Immature natural killer cell (primary cell): ENCODE measurements around the gene FGGY. TPM values are rescaled to one million over a fixed set of nuclear protein-coding genes. Genes with fewer than 3 reads are reported as not detected.
A peak's percentile ranks its signal among the peaks of the same experiment; 100 is the strongest.
"Not testable (repeated sequence)": the region's sequence is repeated elsewhere in the genome, so short reads cannot be mapped to it uniquely, and the experiment has no call there.

ENCODE experiments used
- DNase-seq, 3 donors: peaks; one replicate each; pipeline ENCODE4 v3.0.0; 2022; ENCODE audit warnings: mixed read lengths in 1 of 3
- H3K27ac Mint-ChIP-seq, 6 donors: one replicate each; pipeline ENCODE4 v1.8.0; 2020; ENCODE audit warnings: mixed read lengths in 6 of 6, mild to moderate bottlenecking in 5 of 6, inconsistent platforms in 4 of 6, moderate library complexity in 3 of 6
- H3K27me3 Mint-ChIP-seq, 3 donors: one replicate each; pipeline ENCODE4 v1.8.0; 2020 to 2021; ENCODE audit warnings: low read depth in 3 of 3, mild to moderate bottlenecking in 3 of 3, mixed read lengths in 3 of 3, moderate library complexity in 3 of 3, inconsistent platforms in 1 of 3
- H3K36me3 Mint-ChIP-seq, 3 donors: one replicate each; pipeline ENCODE4 v1.8.0; 2020; ENCODE audit warnings: mixed read lengths in 3 of 3, inconsistent platforms in 2 of 3, mild to moderate bottlenecking in 2 of 3
- H3K4me1 Mint-ChIP-seq, 2 donors: one replicate each; pipeline ENCODE4 v1.8.0; 2020; ENCODE audit warnings: inconsistent platforms in 2 of 2, mild to moderate bottlenecking in 2 of 2, mixed read lengths in 2 of 2, moderate library complexity in 1 of 2
- H3K4me3 Mint-ChIP-seq, 5 donors: one replicate each; pipeline ENCODE4 v1.8.0; 2020; ENCODE audit warnings: mild to moderate bottlenecking in 5 of 5, mixed read lengths in 5 of 5, inconsistent platforms in 3 of 5, moderate library complexity in 3 of 5
- H3K9me3 Mint-ChIP-seq, 6 donors: one replicate each; pipeline ENCODE4 v1.8.0; 2020; ENCODE audit warnings: mild to moderate bottlenecking in 6 of 6, mixed read lengths in 6 of 6, inconsistent platforms in 4 of 6, moderate library complexity in 3 of 6
- polyA plus RNA-seq, 3 donors: library from polyadenylated mRNA; unstranded; fragments of 300-500 nt; fragmentation: Illumina TruSeq; gene quantifications; one replicate each; pipeline ENCODE4 v1.2.3, GENCODE V29; 2021

The FGGY gene
- polyA plus RNA-seq, 3 donors from 2014 or later = 4.0 to 8.4 (median 5.1) TPM

DNA sequence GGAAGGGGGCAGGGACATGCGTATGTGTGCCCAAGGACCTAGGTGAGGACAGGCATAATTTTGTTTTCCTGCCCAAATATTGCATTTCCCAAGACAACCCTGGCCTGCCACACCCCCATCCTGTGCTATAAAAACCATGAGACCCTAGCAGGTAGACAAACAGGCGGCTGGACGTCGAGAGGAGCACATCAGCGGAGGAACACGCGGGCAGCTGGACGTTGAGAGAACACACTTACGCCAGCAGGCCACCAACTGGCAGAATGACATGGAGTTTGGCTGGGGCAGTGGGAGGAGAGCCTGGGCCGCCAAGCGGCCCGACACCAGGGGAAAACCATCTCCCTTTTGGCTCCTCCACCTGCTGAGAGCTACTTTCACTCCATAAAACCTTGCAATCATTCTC is 3.0 kb upstream of the FGGY start:
- Mint-ChIP-seq H3K27ac (peak overlapping the region; percentile 83 to 96 (median 92)), H3K36me3 (no peaks in the 10 kb centered on the region), H3K4me3 (peak overlapping the region in 4 of 5 donors; percentile 49 to 71 (median 62)), H3K4me1 (peaks cover 82 to 84% of the 10 kb centered on the region in 2 donors), H3K27me3 (peaks cover 0 to 3% (median 0%) of the 10 kb centered on the region in 3 donors), H3K9me3 (no peaks in the 10 kb centered on the region)
- DNase-seq = no peak

- H3K36me3 Mint-ChIP-seq = no peaks in the 10 kb centered on the region
- H3K27ac Mint-ChIP-seq = peak overlapping the region in 5 of 6 donors; percentile 32 to 96 (median 80)
- H3K9me3 Mint-ChIP-seq = no peaks in the 10 kb centered on the region
- peaks cover 81 to 83% of the 10 kb centered on the region in 2 donors for H3K4me1 Mint-ChIP-seq
- DNase-seq = no peak
- H3K4me3 Mint-ChIP-seq = peak overlapping the region in 1 of 5 donors; percentile 12
- peaks cover 0 to 3% (median 0%) of the 10 kb centered on the region in 3 donors for H3K27me3 Mint-ChIP-seq
Measured at GRCh38 chr1:59294423-59294822, 2.5 kb upstream of the FGGY start.

DNA sequence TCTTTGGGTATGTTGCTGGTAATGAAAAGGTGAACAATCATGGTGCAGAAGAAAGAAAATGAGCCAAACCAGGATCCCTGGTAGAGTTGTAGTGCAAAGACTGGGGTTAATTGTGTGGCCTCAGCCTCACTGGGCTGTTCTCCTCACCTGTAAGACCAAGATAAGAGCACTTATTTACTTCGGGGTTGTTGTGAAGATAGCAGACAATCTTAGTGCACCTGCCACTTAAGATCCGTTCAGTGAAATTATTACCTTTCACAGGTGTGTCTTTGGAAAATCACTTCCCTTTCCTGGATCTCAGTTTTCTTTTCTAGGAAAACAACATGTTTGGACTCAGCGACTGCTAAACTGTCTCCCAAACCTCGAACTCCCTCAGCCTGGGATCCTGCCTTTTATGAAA is 1.3 kb upstream of the FGGY start:
- no peaks in the 10 kb centered on the region for H3K36me3 Mint-ChIP-seq

DNA sequence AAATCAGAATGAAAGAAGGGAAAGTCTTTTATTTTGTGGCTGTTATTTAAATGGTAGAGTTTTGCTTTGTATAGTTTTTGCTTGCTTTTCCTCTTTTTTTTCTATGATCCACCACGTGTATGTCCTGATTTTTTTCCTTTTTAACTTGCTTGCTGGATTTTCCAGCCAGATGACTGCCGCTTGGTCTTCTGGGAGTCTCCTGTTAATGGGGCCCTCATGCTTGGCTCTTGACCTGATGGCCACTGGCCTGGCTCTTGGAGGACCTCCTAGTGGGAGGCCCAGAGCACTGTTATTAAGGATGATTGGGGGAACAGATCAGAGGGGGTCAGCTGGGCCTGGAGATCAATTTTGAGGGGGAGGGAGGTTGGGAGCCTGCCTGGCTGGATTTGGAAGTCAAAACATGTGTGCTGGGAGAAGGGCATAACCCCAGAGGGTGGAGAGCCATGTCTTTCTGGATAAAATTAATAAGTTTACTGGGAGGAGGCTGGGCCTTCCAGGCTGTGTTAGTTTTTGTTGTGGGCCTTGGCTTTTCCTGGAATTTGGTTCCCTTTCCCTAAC is 1.2 kb downstream of the FGGY start:
- Mint-ChIP-seq H3K9me3 (no peaks in the 10 kb centered on the region), H3K4me3 (peak overlapping the region; percentile 34 to 92 (median 87)), H3K36me3 (peaks cover 4 to 6% (median 5%) of the 10 kb centered on the region in 3 donors), H3K4me1 (peaks cover 47 to 48% of the 10 kb centered on the region in 2 donors), H3K27me3 (peaks cover 0 to 3% (median 2%) of the 10 kb centered on the region in 3 donors), H3K27ac (peak overlapping the region; percentile 94 to 99 (median 96))
- DNase-seq = no peak

More for the DNA sequence above, 1.3 kb upstream of the FGGY start:
- Mint-ChIP-seq H3K27me3 (peaks cover 0 to 3% (median 2%) of the 10 kb centered on the region in 3 donors), H3K4me3 (peak overlapping the region; percentile 81 to 86 (median 85)), H3K4me1 (peaks cover 72 to 73% of the 10 kb centered on the region in 2 donors), H3K27ac (peak overlapping the region; percentile 78 to 96 (median 87)), H3K9me3 (no peaks in the 10 kb centered on the region)
- no peak for DNase-seq

- Mint-ChIP-seq H3K4me1 (peaks cover 40 to 41% of the 10 kb centered on the region in 2 donors), H3K36me3 (peaks cover 4 to 9% (median 5%) of the 10 kb centered on the region in 3 donors), H3K27ac (peak overlapping the region in 5 of 6 donors; percentile 68 to 97 (median 94)), H3K27me3 (peaks cover 0 to 3% (median 2%) of the 10 kb centered on the region in 3 donors), H3K4me3 (peak overlapping the region in 3 of 5 donors; percentile 13 to 91 (median 87)), H3K9me3 (no peaks in the 10 kb centered on the region)
- no peak for DNase-seq
Measured at GRCh38 chr1:59298710-59299346, 1.9 kb downstream of the FGGY start.

DNA sequence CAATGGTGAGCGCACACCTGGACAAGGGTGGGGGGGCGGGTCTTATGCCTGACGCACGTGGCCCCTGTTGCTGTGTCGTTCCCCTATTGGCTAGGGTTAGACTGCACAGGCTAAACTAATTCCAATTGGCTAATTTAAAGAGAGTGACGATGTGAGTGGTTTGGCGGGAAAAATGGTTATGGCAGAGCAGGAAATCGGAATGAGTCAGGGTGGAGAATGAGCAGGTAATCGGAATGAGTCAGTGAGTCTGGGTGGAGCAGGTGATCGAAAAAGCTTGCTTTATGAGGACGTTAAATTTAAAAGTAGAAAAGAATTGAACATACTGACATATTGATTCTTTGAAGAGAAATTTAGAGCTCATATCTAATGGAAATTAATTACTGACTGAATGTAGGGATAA is 2.8 kb downstream of the FGGY start:
- not testable (repeated sequence) for DNase-seq, H3K27me3 Mint-ChIP-seq, H3K27ac Mint-ChIP-seq, H3K4me3 Mint-ChIP-seq, H3K9me3 Mint-ChIP-seq
- H3K4me1 Mint-ChIP-seq = peaks cover 32 to 33% of the 10 kb centered on the region in 2 donors
- peaks cover 11 to 16% (median 12%) of the 10 kb centered on the region in 3 donors for H3K36me3 Mint-ChIP-seq

GRCh38 chr1:59302297-59302696 is 5.4 kb downstream of the FGGY start:
- Mint-ChIP-seq H3K4me1 (peaks cover 10 to 12% of the 10 kb centered on the region in 2 donors), H3K9me3 (peaks cover 13 to 19% (median 16%) of the 10 kb centered on the region in 6 donors), H3K4me3 (no peak overlapping the region), H3K36me3 (peaks cover 27 to 32% (median 29%) of the 10 kb centered on the region in 3 donors), H3K27me3 (peaks cover 0 to 2% (median 2%) of the 10 kb centered on the region in 3 donors), H3K27ac (no peak overlapping the region)
- no peak for DNase-seq

- Mint-ChIP-seq H3K4me1 (peaks cover 9 to 11% of the 10 kb centered on the region in 2 donors), H3K9me3 (peaks cover 13 to 19% (median 16%) of the 10 kb centered on the region in 6 donors), H3K36me3 (peaks cover 27 to 33% (median 29%) of the 10 kb centered on the region in 3 donors), H3K4me3 (no peak overlapping the region), H3K27ac (no peak overlapping the region), H3K27me3 (peaks cover 0 to 2% (median 2%) of the 10 kb centered on the region in 3 donors)
- no peak for DNase-seq
Measured at GRCh38 chr1:59302871-59303270, 6.0 kb downstream of the FGGY start.

DNA sequence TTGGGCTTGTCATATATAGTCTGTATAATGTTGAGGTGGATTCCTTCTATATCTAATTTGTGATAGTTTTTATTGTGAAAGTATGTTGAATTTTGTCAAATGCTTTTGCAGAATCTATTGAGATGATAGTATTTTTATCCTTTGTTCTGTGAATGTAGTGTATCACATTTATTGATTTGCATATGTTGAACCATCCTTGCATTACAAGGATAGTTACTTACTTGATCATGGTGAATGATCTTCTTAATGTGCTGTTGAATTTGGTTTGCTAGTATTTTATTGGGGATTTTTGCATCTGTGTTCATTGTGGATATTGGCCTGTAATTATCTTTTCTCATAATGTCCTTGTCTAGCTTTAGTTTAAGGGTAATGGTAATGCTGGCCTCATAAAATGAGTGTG is 8.3 kb downstream of the FGGY start:
- Mint-ChIP-seq H3K4me3 (no peak overlapping the region), H3K36me3 (peaks cover 27 to 40% (median 29%) of the 10 kb centered on the region in 3 donors), H3K27me3 (peaks cover 0 to 5% (median 0%) of the 10 kb centered on the region in 3 donors), H3K9me3 (peaks cover 13 to 19% (median 16%) of the 10 kb centered on the region in 6 donors), H3K4me1 (peaks cover 15 to 19% of the 10 kb centered on the region in 2 donors), H3K27ac (no peak overlapping the region)
- no peak for DNase-seq

- Mint-ChIP-seq H3K4me3 (no peak overlapping the region), H3K4me1 (peaks cover 19% of the 10 kb centered on the region in 2 donors), H3K9me3 (peaks cover 13 to 19% (median 16%) of the 10 kb centered on the region in 6 donors), H3K36me3 (peaks cover 22 to 36% (median 24%) of the 10 kb centered on the region in 3 donors), H3K27ac (peak overlapping the region in 2 of 6 donors; percentile 40 to 62), H3K27me3 (peaks cover 0 to 5% (median 3%) of the 10 kb centered on the region in 3 donors)
- no peak for DNase-seq
Measured at GRCh38 chr1:59307591-59307990, 10.7 kb downstream of the FGGY start.

GRCh38 chr1:59308839-59309238 is 11.9 kb downstream of the FGGY start:
- no peak for DNase-seq
- peak overlapping the region in 1 of 5 donors; percentile 43 for H3K4me3 Mint-ChIP-seq
- peaks cover 13 to 19% (median 16%) of the 10 kb centered on the region in 6 donors for H3K9me3 Mint-ChIP-seq
- peaks cover 19% of the 10 kb centered on the region in 2 donors for H3K4me1 Mint-ChIP-seq
- peak overlapping the region in 2 of 6 donors; percentile 35 to 71 for H3K27ac Mint-ChIP-seq
- peaks cover 20 to 36% (median 22%) of the 10 kb centered on the region in 3 donors for H3K36me3 Mint-ChIP-seq
- H3K27me3 Mint-ChIP-seq = peaks cover 0 to 5% (median 3%) of the 10 kb centered on the region in 3 donors

- Mint-ChIP-seq H3K27me3 (peaks cover 0 to 5% (median 3%) of the 10 kb centered on the region in 3 donors), H3K4me3 (no peak overlapping the region), H3K36me3 (peaks cover 16 to 30% (median 19%) of the 10 kb centered on the region in 3 donors), H3K27ac (peak overlapping the region in 3 of 6 donors; percentile 3 to 63 (median 19)), H3K9me3 (peaks cover 13 to 18% (median 16%) of the 10 kb centered on the region in 6 donors), H3K4me1 (peaks cover 19 to 20% of the 10 kb centered on the region in 2 donors)
- no peak for DNase-seq
Measured at GRCh38 chr1:59309392-59309791, 12.5 kb downstream of the FGGY start.

- no peak overlapping the region for H3K27ac Mint-ChIP-seq
- peaks cover 0 to 4% (median 3%) of the 10 kb centered on the region in 3 donors for H3K27me3 Mint-ChIP-seq
- H3K9me3 Mint-ChIP-seq = peaks cover 9 to 12% (median 11%) of the 10 kb centered on the region in 6 donors
- peaks cover 10 to 25% (median 13%) of the 10 kb centered on the region in 3 donors for H3K36me3 Mint-ChIP-seq
- H3K4me3 Mint-ChIP-seq = no peak overlapping the region
- peaks cover 22 to 25% of the 10 kb centered on the region in 2 donors for H3K4me1 Mint-ChIP-seq
- no peak for DNase-seq
Measured at GRCh38 chr1:59309795-59310548, 13.1 kb downstream of the FGGY start.
